ENCODE results near the gene NUAK1.
"Not testable (repeated sequence)": the region's sequence is repeated elsewhere in the genome, so short reads cannot be mapped to it uniquely, and the experiment has no call there.

The NUAK1 gene

GRCh38 chr12:106027911-106028310 is 110.8 kb downstream of the NUAK1 start:
- DNase-seq = no peak

- DNase-seq = no peak
Measured at GRCh38 chr12:106027286-106027685, 111.5 kb downstream of the NUAK1 start.

- no peak for DNase-seq
Measured at GRCh38 chr12:106025129-106025528, 113.6 kb downstream of the NUAK1 start.

GRCh38 chr12:106023039-106023438 is 115.7 kb downstream of the NUAK1 start:
- DNase-seq = no peak

- DNase-seq = no peak
Measured at GRCh38 chr12:106022568-106023012, 116.2 kb downstream of the NUAK1 start.

- no peak for DNase-seq
Measured at GRCh38 chr12:106021516-106021915, 117.2 kb downstream of the NUAK1 start.

- DNase-seq = no peak
Measured at GRCh38 chr12:106020736-106021135, 118.0 kb downstream of the NUAK1 start.

- DNase-seq = no peak
Measured at GRCh38 chr12:106019144-106019543, 119.6 kb downstream of the NUAK1 start.

- DNase-seq = no peak
Measured at GRCh38 chr12:106018286-106018685, 120.5 kb downstream of the NUAK1 start.

- DNase-seq = not testable (repeated sequence)
Measured at GRCh38 chr12:106016601-106017278, 122.0 kb downstream of the NUAK1 start.

GRCh38 chr12:106015646-106016045 is 123.1 kb downstream of the NUAK1 start:
- DNase-seq = no peak

- DNase-seq = no peak
Measured at GRCh38 chr12:106013941-106014340, 124.8 kb downstream of the NUAK1 start.
